Heart left ventricle (tissue), 13 donors: Measurements from ENCODE around the gene HTT-AS.

ENCODE experiments used
- POLR2A ChIP-seq, 2 donors: fragments of 450-650 bp; IDR thresholded peaks; one replicate each; pipeline ENCODE4 v1.6.1; 2017; ENCODE audit warnings: antibody characterized with exemption in 2 of 2, mild to moderate bottlenecking in 2 of 2, moderate library complexity in 2 of 2
- TF ChIP-seq, protein P1 (sequence below), 12 donors: fragments of 200-600 bp; sonication (generic) in 4 of 12; IDR thresholded peaks; one replicate each; pipeline versions ENCODE4 v1.5.0 to v1.8.0; 2018 to 2022; ENCODE audit warnings: antibody characterized with exemption in 12 of 12, mild to moderate bottlenecking in 5 of 12
- donor health status: ischemic (EF 13 %, LVEDD 7.1; RV severe dilation, severe dysfunction).
- donor health status: DM: no; HTN: yes; CAD: no.
- donor health status: DM: no; HTN: no; CAD: no.
- donor health status: ischemic (EF 25% LVEDD 6.9; RV normal size, moderate dysfunction).
- donor health status: ischemic (EF 25% LVEDD 5.7; RV mildly dilated, moderate dysfunction).
- donor health status: ischemic (EF 35%, LVEDD 5.7; RV mildly dilated, moderate dysfunction).
- donor health status: nonischemic (EF 11% LVEDD 7.7; RV severe dilation, severe dysfunction).
- donor health status: DM: yes; HTN: yes; CAD: no.
- donor health status: PGD.
- donor health status: ischemic (EF 29% LVEDD 5.4; RV normal size, mild dysfunction).
- donor health status: nonischemic (EF 23%, LVEDD 6.1; RV moderate dilation, normal function).

DNA sequence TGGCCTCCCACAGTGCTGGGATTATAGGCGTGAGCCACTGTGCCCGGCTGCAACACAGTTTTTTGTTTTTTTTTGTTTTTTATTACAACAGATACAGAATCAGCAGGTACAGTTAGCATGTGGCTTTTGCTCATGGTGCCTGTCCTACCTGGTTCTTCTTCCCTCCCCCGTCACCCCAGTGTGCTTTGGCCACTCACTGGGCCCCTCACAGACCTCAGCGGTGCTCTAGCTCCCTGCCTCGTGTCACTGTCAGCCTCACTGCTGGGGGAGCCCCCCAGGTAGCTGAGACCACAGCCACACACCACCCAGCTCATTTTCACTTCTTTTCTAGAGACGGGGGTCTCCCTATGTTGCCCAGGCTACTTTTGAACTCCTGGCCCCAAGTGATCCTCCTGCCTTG, 38.7 kb downstream of the HTT-AS start:
- TF ChIP-seq, protein P1, sequence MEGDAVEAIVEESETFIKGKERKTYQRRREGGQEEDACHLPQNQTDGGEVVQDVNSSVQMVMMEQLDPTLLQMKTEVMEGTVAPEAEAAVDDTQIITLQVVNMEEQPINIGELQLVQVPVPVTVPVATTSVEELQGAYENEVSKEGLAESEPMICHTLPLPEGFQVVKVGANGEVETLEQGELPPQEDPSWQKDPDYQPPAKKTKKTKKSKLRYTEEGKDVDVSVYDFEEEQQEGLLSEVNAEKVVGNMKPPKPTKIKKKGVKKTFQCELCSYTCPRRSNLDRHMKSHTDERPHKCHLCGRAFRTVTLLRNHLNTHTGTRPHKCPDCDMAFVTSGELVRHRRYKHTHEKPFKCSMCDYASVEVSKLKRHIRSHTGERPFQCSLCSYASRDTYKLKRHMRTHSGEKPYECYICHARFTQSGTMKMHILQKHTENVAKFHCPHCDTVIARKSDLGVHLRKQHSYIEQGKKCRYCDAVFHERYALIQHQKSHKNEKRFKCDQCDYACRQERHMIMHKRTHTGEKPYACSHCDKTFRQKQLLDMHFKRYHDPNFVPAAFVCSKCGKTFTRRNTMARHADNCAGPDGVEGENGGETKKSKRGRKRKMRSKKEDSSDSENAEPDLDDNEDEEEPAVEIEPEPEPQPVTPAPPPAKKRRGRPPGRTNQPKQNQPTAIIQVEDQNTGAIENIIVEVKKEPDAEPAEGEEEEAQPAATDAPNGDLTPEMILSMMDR (IDR thresholded peaks at IDR 0.05) = no peak
- TF ChIP-seq POLR2A (IDR thresholded peaks at IDR 0.05) = no peak
